Measurements from ENCODE around the gene PIGN. TPM values are rescaled to one million over a fixed set of nuclear protein-coding genes. Genes with fewer than 3 reads are reported as not detected.
A peak's percentile ranks its signal among the peaks of the same experiment; 100 is the strongest.
"Not testable (repeated sequence)": the region's sequence is repeated elsewhere in the genome, so short reads cannot be mapped to it uniquely, and the experiment has no call there.

The PIGN gene
- total RNA-seq, 2 experiments from 2014 or later, result 24.9 to 28.1 TPM

GRCh38 chr18:62037012-62037742, 149.7 kb downstream of the PIGN start:
- H3K9me3 Mint-ChIP-seq, result no peaks in the 10 kb centered on the region
- no peak overlapping the region for H3K4me3 Mint-ChIP-seq
- no peaks in the 10 kb centered on the region for H3K36me3 Mint-ChIP-seq (ENCODE audit: low read depth)
- TF ChIP-seq CTCF (IDR thresholded peaks at IDR 0.05), result no peak
- peaks cover 8% of the 10 kb centered on the region for H3K4me1 Mint-ChIP-seq (ENCODE audit: low read depth)
- POLR2A ChIA-PET, result no interaction called here
- no peaks in the 10 kb centered on the region for H3K27me3 Mint-ChIP-seq
- CTCF ChIA-PET, result no interaction called here
- no peak for DNase-seq
- no peak overlapping the region for H3K27ac Mint-ChIP-seq
- intact Hi-C loops (cut with micrococcal nuclease), result no loop called here
- ATAC-seq, result no peak

- H3K9me3 Mint-ChIP-seq; H3K36me3 Mint-ChIP-seq (ENCODE audit: low read depth); H3K4me1 Mint-ChIP-seq (ENCODE audit: low read depth); H3K27ac Mint-ChIP-seq; POLR2A ChIA-PET; ATAC-seq; H3K27me3 Mint-ChIP-seq; H3K4me3 Mint-ChIP-seq; intact Hi-C loops (cut with micrococcal nuclease): not testable (repeated sequence)
- peak; percentile 11 for DNase-seq
- CTCF ChIA-PET, result interaction anchor here (0.6 kb wide), 1 partner anchor 96 kb away, joined by 3 read pairs; no protein-coding TSS in a partner anchor
Observed at GRCh38 chr18:62034286-62034685, 152.6 kb downstream of the PIGN start.

- Mint-ChIP-seq H3K27ac (no peak overlapping the region), H3K27me3 (no peaks in the 10 kb centered on the region), H3K36me3 (ENCODE audit: low read depth) (no peaks in the 10 kb centered on the region), H3K9me3 (no peaks in the 10 kb centered on the region), H3K4me3 (no peak overlapping the region), H3K4me1 (ENCODE audit: low read depth) (peaks cover 8% of the 10 kb centered on the region)
- ChIA-PET POLR2A (no interaction called here), CTCF (no interaction called here)
- no peak for TF ChIP-seq CTCF (IDR thresholded peaks at IDR 0.05)
- ATAC-seq (no peak), DNase-seq (no peak)
- intact Hi-C loops (cut with micrococcal nuclease), result no loop called here
Observed at GRCh38 chr18:62033756-62034155, 153.1 kb downstream of the PIGN start.

GRCh38 chr18:62033207-62033606, 153.6 kb downstream of the PIGN start:
- ChIA-PET POLR2A (no interaction called here), CTCF (no interaction called here)
- H3K9me3 Mint-ChIP-seq, result no peaks in the 10 kb centered on the region
- no peak overlapping the region for H3K27ac Mint-ChIP-seq
- H3K4me1 Mint-ChIP-seq (ENCODE audit: low read depth), result peaks cover 8% of the 10 kb centered on the region
- no peak for TF ChIP-seq CTCF (IDR thresholded peaks at IDR 0.05)
- no peak overlapping the region for H3K4me3 Mint-ChIP-seq
- ATAC-seq (no peak), DNase-seq (no peak)
- H3K27me3 Mint-ChIP-seq, result no peaks in the 10 kb centered on the region
- no peaks in the 10 kb centered on the region for H3K36me3 Mint-ChIP-seq (ENCODE audit: low read depth)
- intact Hi-C loops (cut with micrococcal nuclease), result no loop called here

GRCh38 chr18:62030091-62030985, 156.5 kb downstream of the PIGN start:
- no peak for DNase-seq
- POLR2A ChIA-PET, result no interaction called here
- intact Hi-C loops (cut with micrococcal nuclease), result no loop called here
- Mint-ChIP-seq H3K4me1 (ENCODE audit: low read depth) (peaks cover 8% of the 10 kb centered on the region), H3K27ac (no peak overlapping the region), H3K36me3 (ENCODE audit: low read depth) (no peaks in the 10 kb centered on the region), H3K4me3 (no peak overlapping the region), H3K27me3 (peaks cover 4% of the 10 kb centered on the region), H3K9me3 (no peaks in the 10 kb centered on the region)
- TF ChIP-seq CTCF (IDR thresholded peaks at IDR 0.05), result no peak
- CTCF ChIA-PET, result no interaction called here
- no peak for ATAC-seq

Data from activated CD8-positive, alpha-beta T cell treated with anti-CD3 and anti-CD28 coated beads for 36 hours (primary cell).